ENCODE results near the gene HES2. TPM values are rescaled to one million over a fixed set of nuclear protein-coding genes. Genes with fewer than 3 reads are reported as not detected.
"Not testable (repeated sequence)": the region's sequence is repeated elsewhere in the genome, so short reads cannot be mapped to it uniquely, and the experiment has no call there.

The HES2 gene
- total RNA-seq = not detected

- no peak for DNase-seq
Measured at GRCh38 chr1:6419804-6420453, at the start of gene HES2. Gene HES2, minus strand, starts transcription at chr1:6419919. Its CDS starts 99 bp downstream, at chr1:6419820.

- no peak for DNase-seq
Measured at GRCh38 chr1:6468729-6469461, 49.2 kb upstream of the HES2 start.

GRCh38 chr1:6467744-6468688 is 48.3 kb upstream of the HES2 start:
- DNase-seq = no peak

- DNase-seq = no peak
Measured at GRCh38 chr1:6467224-6467623, 47.5 kb upstream of the HES2 start.

- no peak for DNase-seq
Measured at GRCh38 chr1:6466751-6467150, 47.0 kb upstream of the HES2 start.

GRCh38 chr1:6466023-6466422 is 46.3 kb upstream of the HES2 start, which contains the start of gene TNFRSF25:
Gene TNFRSF25, minus strand, starts transcription at chr1:6466173. Its CDS starts 66 bp downstream, at chr1:6466107.
- DNase-seq = peak; percentile 57

- DNase-seq = peak; percentile 42
Measured at GRCh38 chr1:6465461-6466005, 45.8 kb upstream of the HES2 start.

GRCh38 chr1:6464915-6465314 is 45.2 kb upstream of the HES2 start:
- DNase-seq = no peak

GRCh38 chr1:6464514-6464836 is 44.8 kb upstream of the HES2 start:
- DNase-seq = peak; percentile 36

GRCh38 chr1:6463120-6463412 is 43.3 kb upstream of the HES2 start:
- no peak for DNase-seq

GRCh38 chr1:6462412-6463119 is 42.8 kb upstream of the HES2 start:
- no peak for DNase-seq

- no peak for DNase-seq
Measured at GRCh38 chr1:6461538-6462411, 42.1 kb upstream of the HES2 start.

- DNase-seq = no peak
Measured at GRCh38 chr1:6461051-6461530, 41.4 kb upstream of the HES2 start.

- peak; percentile 95 for DNase-seq
Measured at GRCh38 chr1:6460301-6461050, 40.8 kb upstream of the HES2 start.

- DNase-seq = peak; percentile 63
Measured at GRCh38 chr1:6459850-6460265, 40.1 kb upstream of the HES2 start.

GRCh38 chr1:6456800-6457466 is 37.2 kb upstream of the HES2 start:
- DNase-seq = no peak

- not testable (repeated sequence) for DNase-seq
Measured at GRCh38 chr1:6455752-6456520, 36.2 kb upstream of the HES2 start.

- DNase-seq = peak; percentile 31
Measured at GRCh38 chr1:6454856-6455751, 35.4 kb upstream of the HES2 start.

All from effector CD4-positive, alpha-beta T cell (primary cell).